GM12878 (cell line): ENCODE data around the gene FSTL4.

Source experiments
- CREB1 ChIP-seq: IDR thresholded peaks from 2 replicates; pipeline ENCODE4 v1.6.1; 2012; ENCODE audit warnings: low read depth, mild to moderate bottlenecking, inconsistent platforms
- EP300 ChIP-seq, 2 experiments: fragments of 150-350 bp in 1 of 2; IDR thresholded peaks; 2 replicates each; pipeline ENCODE4 v1.6.1; 2011 to 2012; ENCODE audit warnings: low read depth in 2 of 2, low read length in 2 of 2, borderline replicate concordance in 1 of 2, improper control_type of control experiment in 1 of 2, inconsistent platforms in 1 of 2; ENCODE audit not compliant: control insufficient read depth in 1 of 2
- FOS ChIP-seq: IDR thresholded peaks from 3 replicates; pipeline ENCODE4 v1.6.1; 2011; ENCODE audit warnings: borderline replicate concordance; ENCODE audit not compliant: insufficient read length; ENCODE audit errors: extremely low read depth
- NR2C2 ChIP-seq: IDR thresholded peaks from 2 replicates; pipeline ENCODE4 v1.6.1; 2011; ENCODE audit warnings: borderline replicate concordance, low read depth; ENCODE audit not compliant: control insufficient read depth, insufficient read length
- NR2F1 ChIP-seq: fragments of 450-650 bp; conservative IDR thresholded peaks from 2 replicates; pipeline ENCODE4 v1.6.1; 2017; ENCODE audit warnings: mild to moderate bottlenecking
- PBX3 ChIP-seq: IDR thresholded peaks from 2 replicates; pipeline ENCODE4 v1.6.1; 2011; ENCODE audit warnings: mild to moderate bottlenecking, low read depth, low read length, moderate library complexity; ENCODE audit not compliant: insufficient replicate concordance
- POLR2A ChIP-seq: IDR thresholded peaks from 2 replicates; pipeline ENCODE4 v1.6.1; 2011; ENCODE audit warnings: low read depth, mild to moderate bottlenecking, low read length
- SP1 ChIP-seq: IDR thresholded peaks from one replicate; pipeline ENCODE4 v1.6.1; 2011; ENCODE audit warnings: low read depth, low read length
- SRF ChIP-seq, 2 experiments: IDR thresholded peaks; 2 replicates each; pipeline ENCODE4 v1.6.1; 2011; ENCODE audit warnings: low read depth in 2 of 2, low read length in 2 of 2, mild to moderate bottlenecking in 1 of 2, moderate library complexity in 1 of 2
- SUPT20H ChIP-seq: IDR thresholded peaks from 2 replicates; pipeline ENCODE4 v1.6.1; 2011; ENCODE audit warnings: low read depth, mild to moderate bottlenecking, low read length, moderate library complexity, borderline replicate concordance; ENCODE audit not compliant: control insufficient read depth
- YY1 ChIP-seq: IDR thresholded peaks from 2 replicates; pipeline ENCODE4 v1.6.1; 2011; ENCODE audit warnings: low read depth, mild to moderate bottlenecking, low read length
- TF ChIP-seq, protein P1 (sequence below), 3 experiments: IDR thresholded peaks in 2 of 3; conservative IDR thresholded peaks in 1 of 3; 2 replicates each; pipeline ENCODE4 v1.5.1; 2011; ENCODE audit warnings: low read depth in 3 of 3, low read length in 3 of 3, mild to moderate bottlenecking in 3 of 3, control low read depth in 2 of 3, moderate library complexity in 2 of 3, inconsistent platforms in 1 of 3, mixed read lengths in 1 of 3; ENCODE audit not compliant: control insufficient read depth in 2 of 3, insufficient read depth in 1 of 3; ENCODE audit errors: extremely low read depth in 1 of 3
- TF ChIP-seq, protein P2 (sequence below): IDR thresholded peaks from 2 replicates; pipeline ENCODE4 v1.6.1; 2011; ENCODE audit warnings: low read depth, mild to moderate bottlenecking, low read length, moderate library complexity, borderline replicate concordance; ENCODE audit errors: extremely low read depth
- TF ChIP-seq, protein P3 (sequence below): IDR thresholded peaks from 2 replicates; pipeline ENCODE4 v1.6.1; 2011; ENCODE audit warnings: low read depth, low read length, improper control_type of control experiment, borderline replicate concordance

- TF ChIP-seq SUPT20H, result no peak
- TF ChIP-seq, protein P1, sequence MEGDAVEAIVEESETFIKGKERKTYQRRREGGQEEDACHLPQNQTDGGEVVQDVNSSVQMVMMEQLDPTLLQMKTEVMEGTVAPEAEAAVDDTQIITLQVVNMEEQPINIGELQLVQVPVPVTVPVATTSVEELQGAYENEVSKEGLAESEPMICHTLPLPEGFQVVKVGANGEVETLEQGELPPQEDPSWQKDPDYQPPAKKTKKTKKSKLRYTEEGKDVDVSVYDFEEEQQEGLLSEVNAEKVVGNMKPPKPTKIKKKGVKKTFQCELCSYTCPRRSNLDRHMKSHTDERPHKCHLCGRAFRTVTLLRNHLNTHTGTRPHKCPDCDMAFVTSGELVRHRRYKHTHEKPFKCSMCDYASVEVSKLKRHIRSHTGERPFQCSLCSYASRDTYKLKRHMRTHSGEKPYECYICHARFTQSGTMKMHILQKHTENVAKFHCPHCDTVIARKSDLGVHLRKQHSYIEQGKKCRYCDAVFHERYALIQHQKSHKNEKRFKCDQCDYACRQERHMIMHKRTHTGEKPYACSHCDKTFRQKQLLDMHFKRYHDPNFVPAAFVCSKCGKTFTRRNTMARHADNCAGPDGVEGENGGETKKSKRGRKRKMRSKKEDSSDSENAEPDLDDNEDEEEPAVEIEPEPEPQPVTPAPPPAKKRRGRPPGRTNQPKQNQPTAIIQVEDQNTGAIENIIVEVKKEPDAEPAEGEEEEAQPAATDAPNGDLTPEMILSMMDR (IDR thresholded peaks at IDR 0.05 in 2 of 3, conservative IDR thresholded peaks at IDR 0.05 in 1 of 3; ENCODE audit: control insufficient read depth in 2 of 3, extremely low read depth in 1 of 3, insufficient read depth in 1 of 3, low read depth in 3 of 3, low read length in 3 of 3), result no peak
- no peak for TF ChIP-seq POLR2A
- TF ChIP-seq SRF (IDR thresholded peaks at IDR 0.05; ENCODE audit: low read depth in 2 of 2, low read length in 2 of 2), result no peak
- no peak for TF ChIP-seq PBX3
- TF ChIP-seq, protein P2, sequence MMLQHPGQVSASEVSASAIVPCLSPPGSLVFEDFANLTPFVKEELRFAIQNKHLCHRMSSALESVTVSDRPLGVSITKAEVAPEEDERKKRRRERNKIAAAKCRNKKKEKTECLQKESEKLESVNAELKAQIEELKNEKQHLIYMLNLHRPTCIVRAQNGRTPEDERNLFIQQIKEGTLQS, result no peak
- TF ChIP-seq NR2C2, result no peak
- no peak for TF ChIP-seq SP1
- TF ChIP-seq NR2F1, result no peak
- no peak for TF ChIP-seq YY1
- TF ChIP-seq EP300 (IDR thresholded peaks at IDR 0.05; ENCODE audit: borderline replicate concordance in 1 of 2, control insufficient read depth in 1 of 2, low read depth in 2 of 2, low read length in 2 of 2), result no peak
- TF ChIP-seq, protein P3, sequence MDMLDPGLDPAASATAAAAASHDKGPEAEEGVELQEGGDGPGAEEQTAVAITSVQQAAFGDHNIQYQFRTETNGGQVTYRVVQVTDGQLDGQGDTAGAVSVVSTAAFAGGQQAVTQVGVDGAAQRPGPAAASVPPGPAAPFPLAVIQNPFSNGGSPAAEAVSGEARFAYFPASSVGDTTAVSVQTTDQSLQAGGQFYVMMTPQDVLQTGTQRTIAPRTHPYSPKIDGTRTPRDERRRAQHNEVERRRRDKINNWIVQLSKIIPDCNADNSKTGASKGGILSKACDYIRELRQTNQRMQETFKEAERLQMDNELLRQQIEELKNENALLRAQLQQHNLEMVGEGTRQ, result no peak
- no peak for TF ChIP-seq FOS
- TF ChIP-seq CREB1, result no peak
Observed at GRCh38 chr5:133377736-133378135, 234.6 kb downstream of the FSTL4 start.
